ENCODE data around the gene DUSP10. TPM values are rescaled to one million over a fixed set of nuclear protein-coding genes. Genes with fewer than 3 reads are reported as not detected.
A peak's percentile ranks its signal among the peaks of the same experiment; 100 is the strongest.

DUSP10 gene
- total and polyA plus RNA-seq, 7 donors: 2.5 to 19.9 (median 11.4) TPM

DNA sequence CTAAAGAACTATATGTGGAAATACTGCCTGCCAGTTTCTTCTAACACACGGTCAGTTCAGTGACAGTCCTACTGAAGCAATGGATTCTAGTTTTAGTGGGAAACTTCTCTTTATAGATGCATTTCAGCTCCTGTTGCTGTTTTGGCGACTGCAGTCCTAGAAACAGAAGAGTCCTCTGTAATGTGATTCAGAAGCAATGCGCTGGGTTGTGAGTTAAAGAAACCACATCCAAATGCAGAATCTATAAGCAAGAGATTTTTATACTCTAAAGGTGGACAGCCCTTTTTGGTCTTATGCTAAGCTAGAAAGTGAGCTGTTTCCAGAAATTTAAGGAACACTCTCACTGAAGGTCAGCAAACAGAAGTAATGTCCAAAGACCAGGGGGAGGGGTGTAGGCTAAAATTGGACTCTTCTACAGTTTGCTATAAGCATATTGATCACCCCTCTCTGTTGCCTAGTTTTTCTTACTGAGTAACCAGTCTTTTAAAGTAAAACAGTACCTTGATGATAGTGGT, 30.8 kb downstream of the DUSP10 start:
- H3K4me3 ChIP-seq: no peak overlapping the region
- intact Hi-C loops (cut with DNase I): no loop called here
- peak overlapping the region; percentile 55 to 89 (median 84) for H3K27ac ChIP-seq
- no peaks in the 10 kb centered on the region for H3K27me3 ChIP-seq
- no peaks in the 10 kb centered on the region for H3K9me3 ChIP-seq
- TF ChIP-seq POLR2A (IDR thresholded peaks at IDR 0.05): no peak
- no peak for TF ChIP-seq EP300 (IDR thresholded peaks at IDR 0.05)
- TF ChIP-seq POLR2AphosphoS5 (IDR thresholded peaks at IDR 0.05): no peak
- no peak for TF ChIP-seq CTCF (IDR thresholded peaks at IDR 0.05)
- peaks cover 0 to 98% (median 85%) of the 10 kb centered on the region in 4 donors for H3K4me1 ChIP-seq
- peaks cover 0 to under 1% (median 0%) of the 10 kb centered on the region in 4 donors for H3K36me3 ChIP-seq
- WGBS, 2 donors: 68 to 73% methylated on average over 3 of the region's 3 CpGs
- DNase-seq: no peak

- intact Hi-C loops (cut with DNase I): loop anchor here (2.0 to 10.0 kb wide), 6 partner anchors 31 to 1375 kb away; partner anchors contain the start of gene HLX
- no peak overlapping the region for H3K4me3 ChIP-seq
- no peaks in the 10 kb centered on the region for H3K9me3 ChIP-seq
- WGBS, 2 donors: 37 to 91% methylated on average over 3 of the region's 3 CpGs
- peak overlapping the region; percentile 74 to 89 (median 81) for H3K27ac ChIP-seq
- H3K4me1 ChIP-seq: peaks cover 0 to 98% (median 84%) of the 10 kb centered on the region in 4 donors
- H3K27me3 ChIP-seq: no peaks in the 10 kb centered on the region
- DNase-seq: no peak
- TF ChIP-seq EP300 (IDR thresholded peaks at IDR 0.05) (no peak), POLR2A (IDR thresholded peaks at IDR 0.05) (no peak), CTCF (IDR thresholded peaks at IDR 0.05) (no peak), POLR2AphosphoS5 (IDR thresholded peaks at IDR 0.05) (no peak)
- peaks cover 0 to 9% (median 4%) of the 10 kb centered on the region in 4 donors for H3K36me3 ChIP-seq
Observed at GRCh38 chr1:221709854-221710253, 32.0 kb downstream of the DUSP10 start.

- peak; percentile 85 for DNase-seq
- Histone ChIP-seq H3K4me1 (peaks cover 0 to 98% (median 85%) of the 10 kb centered on the region in 4 donors), H3K27ac (peak overlapping the region; percentile 74 to 89 (median 81)), H3K4me3 (no peak overlapping the region), H3K9me3 (no peaks in the 10 kb centered on the region), H3K36me3 (peaks cover 0 to 9% (median 4%) of the 10 kb centered on the region in 4 donors), H3K27me3 (no peaks in the 10 kb centered on the region)
- intact Hi-C loops (cut with DNase I): loop anchor here (2.0 to 10.0 kb wide), 6 partner anchors 32 to 1376 kb away; partner anchors contain the start of gene HLX
- TF ChIP-seq POLR2AphosphoS5 (IDR thresholded peaks at IDR 0.05) (peak; percentile 43 to 86 (median 70)), POLR2A (IDR thresholded peaks at IDR 0.05) (no peak), EP300 (IDR thresholded peaks at IDR 0.05) (peak in 3 of 4 donors; percentile 53 to 93 (median 89)), CTCF (IDR thresholded peaks at IDR 0.05) (no peak)
- WGBS, 2 donors: 7 to 28% methylated on average over 3 of the region's 3 CpGs
Observed at GRCh38 chr1:221708987-221709386, 32.9 kb downstream of the DUSP10 start.

DNA sequence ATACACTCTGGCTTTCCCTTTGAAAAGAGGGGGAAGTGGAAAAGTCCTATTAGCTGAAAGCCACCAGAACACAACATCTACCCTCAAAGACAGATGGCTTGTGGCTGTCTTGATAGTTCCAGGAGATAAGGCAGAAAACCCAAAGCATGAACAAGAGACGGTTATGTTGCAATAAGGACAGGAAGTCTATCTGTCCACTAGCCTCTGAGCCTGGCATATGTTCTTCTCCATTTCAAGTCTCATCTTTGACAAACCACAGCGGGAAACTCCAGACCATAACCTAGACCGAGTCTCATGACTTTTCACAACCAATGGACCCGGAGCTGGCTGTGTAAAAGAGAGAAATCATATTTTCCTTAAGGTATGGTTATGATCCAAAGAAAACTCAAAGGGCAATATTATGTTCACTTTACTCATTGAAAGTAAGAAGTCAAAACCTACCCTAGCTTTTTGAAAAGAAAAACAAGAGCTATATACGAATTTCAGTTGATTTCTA, 33.8 kb downstream of the DUSP10 start:
- 47 to 59% methylated on average over 5 of the region's 5 CpGs for WGBS, 2 donors
- intact Hi-C loops (cut with DNase I): loop anchor here (2.0 to 10.0 kb wide), 6 partner anchors 33 to 1377 kb away; partner anchors contain the start of gene HLX
- H3K27ac ChIP-seq: peak overlapping the region; percentile 74 to 89 (median 81)
- DNase-seq: no peak
- no peak overlapping the region for H3K4me3 ChIP-seq
- peaks cover 0 to 99% (median 88%) of the 10 kb centered on the region in 4 donors for H3K4me1 ChIP-seq
- H3K9me3 ChIP-seq: no peaks in the 10 kb centered on the region
- H3K27me3 ChIP-seq: no peaks in the 10 kb centered on the region
- no peak for TF ChIP-seq CTCF (IDR thresholded peaks at IDR 0.05)
- TF ChIP-seq POLR2AphosphoS5 (IDR thresholded peaks at IDR 0.05): peak; percentile 52 to 74 (median 58)
- TF ChIP-seq EP300 (IDR thresholded peaks at IDR 0.05): peak in 1 of 4 donors; percentile 25
- H3K36me3 ChIP-seq: peaks cover 0 to 9% (median 4%) of the 10 kb centered on the region in 4 donors
